HepG2 (cell line): ENCODE measurements around the gene TIMM10. TPM values are rescaled to one million over a fixed set of nuclear protein-coding genes. Genes with fewer than 3 reads are reported as not detected.

Experiments used
- ETS1 ChIP-seq: sonication (generic); formaldehyde crosslinking; IDR thresholded peaks from 2 replicates; pipeline ENCODE4 v1.4.0; 2020; ENCODE audit warnings: missing genetic modification reagents
- FOXO4 ChIP-seq: sonication (generic); formaldehyde crosslinking; conservative IDR thresholded peaks from 2 replicates; pipeline ENCODE4 v1.8.1; 2023; ENCODE audit warnings: missing genetic modification reagents
- HOXA3 ChIP-seq: sonication (generic); formaldehyde crosslinking; IDR thresholded peaks from 2 replicates; pipeline ENCODE4 v1.5.0; 2020; ENCODE audit warnings: missing genetic modification reagents
- KLF6 ChIP-seq: IDR thresholded peaks from 2 replicates; pipeline ENCODE4 v1.8.0; 2016; ENCODE audit warnings: missing biosample characterization, missing genetic modification reagents
- MBD4 ChIP-seq: IDR thresholded peaks from 2 replicates; pipeline ENCODE4 v1.6.1; 2012; ENCODE audit warnings: low read length, inconsistent platforms, borderline replicate concordance
- NFATC3 ChIP-seq: sonication (generic); formaldehyde crosslinking; IDR thresholded peaks from 2 replicates; pipeline ENCODE4 v1.5.1; 2020; ENCODE audit warnings: mild to moderate bottlenecking, missing genetic modification reagents
- POGK ChIP-seq: sonication (generic); formaldehyde crosslinking; conservative IDR thresholded peaks from 2 replicates; pipeline ENCODE4 v1.8.0; 2022; ENCODE audit warnings: mild to moderate bottlenecking, moderate library complexity, missing genetic modification reagents
- RFX3 ChIP-seq: IDR thresholded peaks from 2 replicates; pipeline ENCODE4 v1.6.1; 2016; ENCODE audit warnings: missing biosample characterization, missing genetic modification reagents
- RFX5 ChIP-seq: IDR thresholded peaks from 2 replicates; pipeline ENCODE4 v1.6.1; 2011; ENCODE audit warnings: low read depth, low read length, improper control_type of control experiment
- TEAD2 ChIP-seq: sonication (generic); formaldehyde crosslinking; IDR thresholded peaks from 2 replicates; pipeline ENCODE4 v1.9.0; 2021; ENCODE audit warnings: missing genetic modification reagents
- ZBED4 ChIP-seq: sonication (generic); formaldehyde crosslinking; IDR thresholded peaks from 2 replicates; pipeline ENCODE4 v1.4.0; 2020; ENCODE audit warnings: missing genetic modification reagents, borderline replicate concordance
- ZNF180 ChIP-seq: sonication (generic); formaldehyde crosslinking; IDR thresholded peaks from 2 replicates; pipeline ENCODE4 v1.4.0; 2020; ENCODE audit warnings: low read depth, missing genetic modification reagents, borderline replicate concordance
- ZNF335 ChIP-seq: sonication (generic); formaldehyde crosslinking; IDR thresholded peaks from 2 replicates; pipeline ENCODE4 v1.4.0; 2020; ENCODE audit warnings: missing genetic modification reagents
- ZNF362 ChIP-seq: sonication (generic); formaldehyde crosslinking; IDR thresholded peaks from 2 replicates; pipeline ENCODE4 v1.4.0; 2020; ENCODE audit warnings: missing genetic modification reagents, mild to moderate bottlenecking, borderline replicate concordance
- ZNF746 ChIP-seq: sonication (generic); formaldehyde crosslinking; IDR thresholded peaks from 2 replicates; pipeline ENCODE4 v1.8.0; 2022; ENCODE audit warnings: mild to moderate bottlenecking, missing genetic modification reagents
- ZSCAN12 ChIP-seq: sonication (generic); formaldehyde crosslinking; IDR thresholded peaks from 2 replicates; pipeline ENCODE4 v1.9.0; 2021; ENCODE audit warnings: mild to moderate bottlenecking, missing genetic modification reagents
- polyA plus RNA-seq, 8 experiments: library from polyadenylated mRNA; depleted of rRNA in 3 of 8; stranded (reverse) in 7 of 8; unstranded in 1 of 8; fragments of >200 nt; fragmentation: Illumina TruSeq in 4 of 8; extraction: Trizol in 4 of 8; gene quantifications; 2 replicates each; pipeline versions ENCODE4 v1.2.1 to v1.2.3, GENCODE V29; 2011 to 2016; ENCODE audit warnings: low read depth in 4 of 8, missing spikeins in 1 of 8, mixed read lengths in 1 of 8; ENCODE audit not compliant: insufficient read depth in 1 of 8
- total RNA-seq, 5 experiments: library from RNA; depleted of rRNA; stranded (reverse); fragments of >200 nt; fragmentation: Illumina TruSeq; extraction: Trizol; gene quantifications; 2 replicates each; pipeline ENCODE4 v1.2.3, GENCODE V29; 2016; ENCODE audit warnings: low read depth in 1 of 5

Gene TIMM10
- total and polyA plus RNA-seq, 2 of the 13 experiments (the other 11 are each of a cell fraction or from before 2014, with no cell fraction given), result 67.8 to 82.2 TPM

- TF ChIP-seq POGK (peak; percentile 82; the same call in 1 of the 2 replicates), NFATC3 (CRISPR knock-in tag) (no peak), ZNF746 (no peak), KLF6 (peak; percentile 85; the same call in 1 of the 2 replicates), ZNF362 (CRISPR knock-in tag) (no peak), MBD4 (no peak), TEAD2 (CRISPR knock-in tag) (no peak), ZNF180 (CRISPR knock-in tag) (no peak), ETS1 (CRISPR knock-in tag) (no peak), HOXA3 (CRISPR knock-in tag) (peak; percentile 56; the same call in 1 of the 2 replicates), RFX5 (no peak), ZBED4 (CRISPR knock-in tag) (no peak), RFX3 (CRISPR knock-in tag) (no peak), ZSCAN12 (CRISPR knock-in tag) (no peak), ZNF335 (CRISPR knock-in tag) (no peak), FOXO4 (CRISPR knock-in tag) (no peak)
Observed at GRCh38 chr11:57493507-57494503, 36.7 kb downstream of the TIMM10 start (continued).
